Keratinocyte (primary cell): ENCODE results near the gene SLF2. TPM values are rescaled to one million over a fixed set of nuclear protein-coding genes. Genes with fewer than 3 reads are reported as not detected.

Experiments
- DNase-seq: peaks from one replicate; pipeline ENCODE4 v3.0.0-alpha.2; 2011; ENCODE audit warnings: low read depth, missing footprints, low spot score
- FAIRE-seq: peaks from 2 replicates; lab custom pipeline; 2011; peaks lifted over from hg19 to GRCh38; lab: Jason Lieb, UNC
- H2AFZ ChIP-seq: 2 replicates; pipeline ENCODE4 v1.6.0; 2012; ENCODE audit warnings: low read length, control low read depth, inconsistent platforms; ENCODE audit not compliant: control insufficient read depth
- H3K27ac ChIP-seq: 2 replicates; pipeline ENCODE4 v1.5.1; 2011; ENCODE audit warnings: low read length; ENCODE audit not compliant: control insufficient read depth, insufficient read depth
- H3K27me3 ChIP-seq: 3 replicates; pipeline ENCODE4 v1.6.0; 2011; ENCODE audit warnings: low read length; ENCODE audit not compliant: control insufficient read depth, insufficient read depth; ENCODE audit errors: extremely low read depth
- H3K36me3 ChIP-seq, 2 experiments: 2 replicates in 1 of 2; 3 replicates in 1 of 2; pipeline ENCODE4 v1.5.1; 2011; ENCODE audit warnings: low read length in 2 of 2, mild to moderate bottlenecking in 1 of 2; ENCODE audit not compliant: control insufficient read depth in 2 of 2, insufficient read depth in 2 of 2; ENCODE audit errors: extremely low read depth in 1 of 2
- H3K4me1 ChIP-seq: 3 replicates; pipeline ENCODE4 v1.5.1; 2011; ENCODE audit warnings: low read length; ENCODE audit not compliant: control insufficient read depth, insufficient read depth; ENCODE audit errors: extremely low read depth
- H3K4me2 ChIP-seq: 3 replicates; pipeline ENCODE4 v1.6.0; 2011; ENCODE audit warnings: low read depth, low read length; ENCODE audit not compliant: control insufficient read depth, insufficient read depth; ENCODE audit errors: extremely low read depth
- H3K4me3 ChIP-seq, 3 experiments: fragments of 200-600 bp in 1 of 3; sonication (generic) in 1 of 3; 2 replicates in 2 of 3; 3 replicates in 1 of 3; pipeline ENCODE4 v1.5.1; 2011 to 2016; ENCODE audit warnings: low read length in 3 of 3, mild to moderate bottlenecking in 3 of 3, control low read depth in 2 of 3, inconsistent platforms in 1 of 3, low read depth in 1 of 3, mixed read lengths in 1 of 3, mixed run types in 1 of 3, moderate library complexity in 1 of 3; ENCODE audit not compliant: control insufficient read depth in 2 of 3, insufficient read depth in 2 of 3; ENCODE audit errors: extremely low read depth in 1 of 3
- H3K79me2 ChIP-seq: 2 replicates; pipeline ENCODE4 v1.6.0; 2012; ENCODE audit warnings: low read length; ENCODE audit not compliant: control insufficient read depth, insufficient read depth
- H3K9ac ChIP-seq: 3 replicates; pipeline ENCODE4 v1.6.0; 2011; ENCODE audit warnings: low read length; ENCODE audit not compliant: control insufficient read depth, insufficient read depth; ENCODE audit errors: extremely low read depth
- H3K9me1 ChIP-seq: 3 replicates; pipeline ENCODE4 v1.6.0; 2011; ENCODE audit warnings: low read length; ENCODE audit not compliant: control insufficient read depth, insufficient read depth; ENCODE audit errors: extremely low read depth
- H3K9me3 ChIP-seq: 2 replicates; pipeline ENCODE4 v1.5.1; 2012; ENCODE audit warnings: low read depth, low read length; ENCODE audit not compliant: control insufficient read depth
- H4K20me1 ChIP-seq: 3 replicates; pipeline ENCODE4 v1.6.0; 2011; ENCODE audit warnings: low read length; ENCODE audit not compliant: control insufficient read depth, insufficient read depth; ENCODE audit errors: extremely low read depth
- EZH2 ChIP-seq: IDR thresholded peaks from one replicate; pipeline ENCODE4 v1.6.1; 2012; ENCODE audit warnings: inconsistent platforms, mild to moderate bottlenecking, low read length, moderate library complexity
- dilution Hi-C: fragments of 300-500 bp; cut with MboI; formaldehyde crosslinking; loops from one replicate; pipeline ENCODE4 v1.7.0; 2020; ENCODE audit warnings: low sequenced_read_pairs; ENCODE audit not compliant: extremely low pct_ligation_motif_present
- polyA plus RNA-seq, 5 experiments: library from polyadenylated mRNA; depleted of rRNA in 3 of 5; stranded (reverse) in 3 of 5; stranded (forward) in 1 of 5; unstranded in 1 of 5; fragments of >200 nt; gene quantifications; 1 replicate in 1 of 5; 2 replicates in 3 of 5; 3 replicates in 1 of 5; pipeline versions ENCODE4 v1.2.1 to v1.2.3, GENCODE V29; 2011 to 2012; ENCODE audit warnings: missing spikeins in 2 of 5, low read depth in 1 of 5, low replicate concordance in 1 of 5
- TF ChIP-seq, protein P1 (sequence below), 3 experiments: IDR thresholded peaks in 1 of 3; conservative IDR thresholded peaks in 1 of 3; optimal IDR thresholded peaks in 1 of 3; 2 replicates in 2 of 3; 3 replicates in 1 of 3; pipeline versions ENCODE3 to v1.5.1; 2011; ENCODE audit warnings: low read length in 3 of 3, mild to moderate bottlenecking in 3 of 3, moderate library complexity in 2 of 3, control low read depth in 1 of 3, inconsistent platforms in 1 of 3; ENCODE audit not compliant: insufficient read depth in 2 of 3; ENCODE audit errors: extremely low read depth in 1 of 3

SLF2 gene
- polyA plus RNA-seq, 1 donor (not counting 4 experiments of a cell fraction or from before 2014, with no cell fraction given) = 7.1 TPM

DNA sequence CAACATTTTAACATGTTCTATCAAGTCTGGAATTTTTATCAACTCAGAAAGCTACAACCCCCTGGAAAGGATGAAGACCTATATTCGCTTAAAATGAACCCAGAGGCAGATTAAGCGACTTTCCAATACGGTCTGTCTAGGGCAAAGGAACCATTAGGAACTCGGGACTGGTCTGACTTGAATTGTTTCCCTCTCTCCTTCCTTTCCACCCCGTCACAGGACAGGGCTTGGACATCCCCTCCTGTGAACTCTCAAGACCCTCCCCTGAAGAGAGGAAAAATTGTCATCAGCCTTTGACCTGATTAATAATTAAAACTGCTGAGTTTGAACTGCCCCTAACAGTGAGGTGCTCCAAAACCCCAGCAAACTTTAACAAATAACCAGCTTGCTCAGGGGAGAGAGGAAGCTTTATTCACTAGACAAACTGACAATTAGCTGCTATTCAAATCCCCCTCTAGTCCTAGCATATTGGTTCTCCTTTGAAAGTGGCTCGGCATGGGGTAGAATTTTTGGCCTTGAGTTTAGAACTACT, 22.6 kb upstream of the SLF2 start:
- FAIRE-seq (no peak), DNase-seq (no peak)
- Histone ChIP-seq H3K9me3 (no peaks in the 10 kb centered on the region), H3K36me3 (no peaks in the 10 kb centered on the region), H3K27me3 (peaks cover 15% of the 10 kb centered on the region), H3K4me1 (peaks cover 33% of the 10 kb centered on the region), H4K20me1 (no peaks in the 10 kb centered on the region), H3K79me2 (no peaks in the 10 kb centered on the region), H3K9me1 (no peaks in the 10 kb centered on the region), H2AFZ (no peak overlapping the region), H3K4me3 (peak overlapping the region in 1 of 3 experiments; percentile 24), H3K9ac (peak overlapping the region; percentile 13), H3K27ac (peak overlapping the region; percentile 36), H3K4me2 (peak overlapping the region; percentile 68)
- no peak for TF ChIP-seq EZH2
- TF ChIP-seq, protein P1, sequence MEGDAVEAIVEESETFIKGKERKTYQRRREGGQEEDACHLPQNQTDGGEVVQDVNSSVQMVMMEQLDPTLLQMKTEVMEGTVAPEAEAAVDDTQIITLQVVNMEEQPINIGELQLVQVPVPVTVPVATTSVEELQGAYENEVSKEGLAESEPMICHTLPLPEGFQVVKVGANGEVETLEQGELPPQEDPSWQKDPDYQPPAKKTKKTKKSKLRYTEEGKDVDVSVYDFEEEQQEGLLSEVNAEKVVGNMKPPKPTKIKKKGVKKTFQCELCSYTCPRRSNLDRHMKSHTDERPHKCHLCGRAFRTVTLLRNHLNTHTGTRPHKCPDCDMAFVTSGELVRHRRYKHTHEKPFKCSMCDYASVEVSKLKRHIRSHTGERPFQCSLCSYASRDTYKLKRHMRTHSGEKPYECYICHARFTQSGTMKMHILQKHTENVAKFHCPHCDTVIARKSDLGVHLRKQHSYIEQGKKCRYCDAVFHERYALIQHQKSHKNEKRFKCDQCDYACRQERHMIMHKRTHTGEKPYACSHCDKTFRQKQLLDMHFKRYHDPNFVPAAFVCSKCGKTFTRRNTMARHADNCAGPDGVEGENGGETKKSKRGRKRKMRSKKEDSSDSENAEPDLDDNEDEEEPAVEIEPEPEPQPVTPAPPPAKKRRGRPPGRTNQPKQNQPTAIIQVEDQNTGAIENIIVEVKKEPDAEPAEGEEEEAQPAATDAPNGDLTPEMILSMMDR (optimal IDR thresholded peaks at IDR 0.05 in 1 of 3, IDR thresholded peaks at IDR 0.05 in 1 of 3, conservative IDR thresholded peaks at IDR 0.05 in 1 of 3; ENCODE audit: extremely low read depth in 1 of 3, insufficient read depth in 2 of 3, low read length in 3 of 3) = no peak
- dilution Hi-C loops = loop anchor here (25.0 kb wide), 1 partner anchor 328 kb away; no protein-coding TSS in a partner anchor

DNA sequence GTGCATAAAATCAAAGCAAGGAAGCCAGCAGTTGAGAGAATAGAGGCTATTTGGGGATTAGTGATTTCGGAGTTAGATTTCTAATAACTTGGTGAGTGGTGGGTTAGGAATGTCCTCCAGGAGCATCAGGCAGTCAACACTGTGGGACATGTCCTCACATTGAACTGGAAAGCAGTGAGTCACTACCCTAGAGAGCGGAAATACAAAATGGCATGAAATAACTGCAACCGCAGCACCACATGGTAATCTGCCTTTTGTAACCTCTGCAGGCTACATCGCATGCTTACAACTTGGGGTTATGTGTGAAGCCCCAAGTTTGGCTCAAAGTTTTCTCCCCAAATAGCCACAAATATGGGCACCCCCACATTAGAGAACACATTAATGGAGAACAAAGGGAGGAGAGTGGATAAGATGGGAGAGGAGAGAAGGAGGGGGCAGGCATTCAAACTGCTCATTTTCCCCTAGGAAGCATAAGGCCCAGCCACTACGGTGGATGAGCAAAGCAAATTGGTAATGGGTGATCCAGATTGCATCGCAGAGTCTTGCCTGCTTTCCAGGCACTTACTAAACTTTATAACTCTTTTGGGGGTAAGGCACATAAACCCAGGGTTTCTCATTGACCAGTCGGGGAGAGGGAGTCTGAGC, 22.0 kb upstream of the SLF2 start:
- no peaks in the 10 kb centered on the region for H3K79me2 ChIP-seq
- H3K27me3 ChIP-seq = peaks cover 19% of the 10 kb centered on the region
- TF ChIP-seq EZH2 = no peak
- TF ChIP-seq, protein P1 (optimal IDR thresholded peaks at IDR 0.05 in 1 of 3, IDR thresholded peaks at IDR 0.05 in 1 of 3, conservative IDR thresholded peaks at IDR 0.05 in 1 of 3; ENCODE audit: extremely low read depth in 1 of 3, insufficient read depth in 2 of 3, low read length in 3 of 3) = no peak
- peak overlapping the region; percentile 68 for H3K4me2 ChIP-seq
- no peak overlapping the region for H3K9ac ChIP-seq
- no peak overlapping the region for H2AFZ ChIP-seq
- peaks cover 31% of the 10 kb centered on the region for H3K4me1 ChIP-seq
- dilution Hi-C loops = loop anchor here (25.0 kb wide), 1 partner anchor 328 kb away; no protein-coding TSS in a partner anchor
- peak overlapping the region; percentile 36 for H3K27ac ChIP-seq
- H3K9me1 ChIP-seq = no peaks in the 10 kb centered on the region
- no peaks in the 10 kb centered on the region for H3K36me3 ChIP-seq
- H3K4me3 ChIP-seq = peak overlapping the region in 1 of 3 experiments; percentile 24
- FAIRE-seq (peak; percentile 86), DNase-seq (peak; percentile 42)
- H4K20me1 ChIP-seq = no peaks in the 10 kb centered on the region
- H3K9me3 ChIP-seq = no peaks in the 10 kb centered on the region
